Measurements from ENCODE around the gene PTPN6.
A peak's percentile ranks its signal among the peaks of the same experiment; 100 is the strongest.

Gene PTPN6

DNA sequence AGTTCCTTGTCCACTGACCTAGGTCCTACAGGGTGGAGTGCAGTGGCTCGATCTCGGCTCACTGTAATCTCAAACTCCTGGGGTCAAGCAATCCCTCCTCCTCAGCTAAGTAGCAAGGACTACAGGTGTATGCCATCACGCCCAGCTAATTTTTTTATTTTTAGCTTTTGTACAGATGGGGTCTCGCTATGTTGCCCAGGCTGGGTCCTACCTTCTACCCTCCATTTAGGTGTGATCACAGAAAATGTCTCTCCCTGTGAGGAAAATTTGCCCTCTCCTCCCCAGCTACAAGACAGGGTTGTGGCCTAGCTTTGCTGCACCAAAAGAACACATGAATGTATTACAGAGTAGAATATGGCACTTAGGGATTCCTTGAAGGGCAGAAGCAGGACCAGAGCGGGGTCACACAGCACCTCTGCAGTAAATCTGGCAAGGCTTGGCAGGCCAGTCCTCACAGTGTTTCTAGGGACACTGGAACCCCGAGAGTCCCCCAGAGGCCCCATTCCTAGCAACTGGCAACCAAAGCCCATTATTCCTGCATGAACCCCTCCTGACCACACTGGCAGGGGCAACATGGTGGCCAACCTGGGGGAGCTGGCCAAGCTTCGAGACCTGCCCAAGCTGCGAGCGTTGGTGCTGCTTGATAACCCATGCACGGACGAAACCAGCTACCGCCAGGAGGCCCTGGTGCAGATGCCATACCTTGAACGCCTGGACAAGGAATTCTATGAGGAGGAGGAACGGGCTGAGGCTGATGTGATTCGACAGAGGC is 38.8 kb upstream of the PTPN6 start:
- no peak overlapping the region for H3K27ac ChIP-seq
- TF ChIP-seq ZFX (IDR thresholded peaks at IDR 0.05; ENCODE audit: borderline replicate concordance) = no peak
- TF ChIP-seq, protein P1, sequence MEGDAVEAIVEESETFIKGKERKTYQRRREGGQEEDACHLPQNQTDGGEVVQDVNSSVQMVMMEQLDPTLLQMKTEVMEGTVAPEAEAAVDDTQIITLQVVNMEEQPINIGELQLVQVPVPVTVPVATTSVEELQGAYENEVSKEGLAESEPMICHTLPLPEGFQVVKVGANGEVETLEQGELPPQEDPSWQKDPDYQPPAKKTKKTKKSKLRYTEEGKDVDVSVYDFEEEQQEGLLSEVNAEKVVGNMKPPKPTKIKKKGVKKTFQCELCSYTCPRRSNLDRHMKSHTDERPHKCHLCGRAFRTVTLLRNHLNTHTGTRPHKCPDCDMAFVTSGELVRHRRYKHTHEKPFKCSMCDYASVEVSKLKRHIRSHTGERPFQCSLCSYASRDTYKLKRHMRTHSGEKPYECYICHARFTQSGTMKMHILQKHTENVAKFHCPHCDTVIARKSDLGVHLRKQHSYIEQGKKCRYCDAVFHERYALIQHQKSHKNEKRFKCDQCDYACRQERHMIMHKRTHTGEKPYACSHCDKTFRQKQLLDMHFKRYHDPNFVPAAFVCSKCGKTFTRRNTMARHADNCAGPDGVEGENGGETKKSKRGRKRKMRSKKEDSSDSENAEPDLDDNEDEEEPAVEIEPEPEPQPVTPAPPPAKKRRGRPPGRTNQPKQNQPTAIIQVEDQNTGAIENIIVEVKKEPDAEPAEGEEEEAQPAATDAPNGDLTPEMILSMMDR (IDR thresholded peaks at IDR 0.05) = no peak

DNA sequence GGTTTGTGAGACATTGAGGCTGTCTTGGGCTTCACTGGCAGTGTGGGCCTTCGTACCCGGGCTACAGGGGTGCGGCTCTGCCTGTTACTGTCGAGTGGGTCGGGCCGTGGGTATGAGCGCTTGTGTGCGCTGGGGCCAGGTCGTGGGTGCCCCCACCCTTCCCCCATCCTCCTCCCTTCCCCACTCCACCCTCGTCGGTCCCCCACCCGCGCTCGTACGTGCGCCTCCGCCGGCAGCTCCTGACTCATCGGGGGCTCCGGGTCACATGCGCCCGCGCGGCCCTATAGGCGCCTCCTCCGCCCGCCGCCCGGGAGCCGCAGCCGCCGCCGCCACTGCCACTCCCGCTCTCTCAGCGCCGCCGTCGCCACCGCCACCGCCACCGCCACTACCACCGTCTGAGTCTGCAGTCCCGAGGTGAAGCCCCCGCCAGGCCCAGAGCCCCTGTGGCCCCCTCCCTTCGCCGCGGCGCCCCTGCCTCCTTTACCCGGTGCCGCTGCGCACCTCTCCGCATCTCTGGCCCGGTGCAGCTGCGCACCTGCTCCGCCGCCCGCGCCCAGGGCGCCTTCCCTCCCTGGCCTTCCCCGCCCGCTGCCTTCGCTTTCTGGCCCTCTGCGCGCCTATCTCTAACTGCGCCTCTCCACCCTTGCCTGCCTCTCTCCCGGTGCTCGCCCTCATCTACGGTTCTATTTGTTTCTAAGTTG is 36.8 kb upstream of the PTPN6 start, which contains the start of gene ENO2:
TSS of gene ENO2 (plus strand) at position 335 of the 701 bp plus-strand sequence. CDS start 1,253 bp downstream, outside the sequence.
- TF ChIP-seq, protein P1 (IDR thresholded peaks at IDR 0.05) = peak; percentile 21; the same call in 1 of the 2 replicates
- no peak for TF ChIP-seq ZFX (IDR thresholded peaks at IDR 0.05; ENCODE audit: borderline replicate concordance)
- peak within 1 kb of the TSS; percentile 82 for H3K27ac ChIP-seq

GRCh38 chr12:6914947-6915788 is 36.0 kb upstream of the PTPN6 start:
- TF ChIP-seq, protein P1 (IDR thresholded peaks at IDR 0.05) = no peak
- TF ChIP-seq ZFX (IDR thresholded peaks at IDR 0.05; ENCODE audit: borderline replicate concordance) = no peak
- peak overlapping the region; percentile 82 for H3K27ac ChIP-seq

GRCh38 chr12:6915789-6916285 is 35.3 kb upstream of the PTPN6 start:
- TF ChIP-seq, protein P1 (IDR thresholded peaks at IDR 0.05) = no peak
- H3K27ac ChIP-seq = peak overlapping the region; percentile 82

DNA sequence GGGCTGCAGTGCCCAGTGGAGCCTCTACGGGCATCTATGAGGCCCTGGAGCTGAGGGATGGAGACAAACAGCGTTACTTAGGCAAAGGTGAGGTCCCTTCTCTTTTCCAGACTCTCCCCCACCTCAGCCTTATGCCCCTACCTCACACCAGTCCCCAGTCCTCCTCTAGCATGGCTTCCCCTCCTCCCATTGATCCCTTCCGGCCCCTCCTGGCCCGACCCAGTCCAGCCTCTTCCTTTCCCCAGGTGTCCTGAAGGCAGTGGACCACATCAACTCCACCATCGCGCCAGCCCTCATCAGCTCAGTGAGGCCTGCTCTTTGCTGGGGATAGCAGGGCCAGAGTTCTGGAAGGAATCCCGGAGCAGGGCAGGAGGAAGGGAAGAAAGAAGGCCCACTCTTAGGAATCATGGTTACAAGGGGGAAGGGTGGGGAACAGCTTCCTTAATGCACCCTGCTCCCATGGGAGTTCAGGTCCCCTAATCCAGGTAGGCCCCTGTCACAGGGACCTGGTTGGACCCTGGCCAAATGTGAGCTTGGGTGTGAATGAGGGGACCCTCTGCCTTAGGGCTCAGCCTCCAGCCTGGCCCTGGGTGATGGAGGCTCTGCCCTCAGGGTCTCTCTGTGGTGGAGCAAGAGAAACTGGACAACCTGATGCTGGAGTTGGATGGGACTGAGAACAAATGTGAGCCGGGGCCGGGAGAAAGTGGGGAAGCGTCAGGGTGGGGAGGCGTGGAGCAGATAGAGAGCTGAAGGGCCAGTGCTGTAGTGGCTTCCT is 34.5 kb upstream of the PTPN6 start:
- TF ChIP-seq, protein P1 (IDR thresholded peaks at IDR 0.05) = no peak
- TF ChIP-seq ZFX (IDR thresholded peaks at IDR 0.05; ENCODE audit: borderline replicate concordance) = no peak

GRCh38 chr12:6917491-6918231 is 33.5 kb upstream of the PTPN6 start:
- H3K27ac ChIP-seq = no peak overlapping the region
- TF ChIP-seq, protein P1 (IDR thresholded peaks at IDR 0.05) = no peak
- TF ChIP-seq ZFX (IDR thresholded peaks at IDR 0.05; ENCODE audit: borderline replicate concordance) = no peak

More for the DNA sequence above, 34.5 kb upstream of the PTPN6 start:
- H3K27ac ChIP-seq = peak overlapping the region; percentile 82; the same call in 1 of the 2 replicates

Data from 22Rv1 (cell line).